HEK293T (cell line): ENCODE measurements around the gene DNASE1L2.

Experiments
- ARNT ChIP-seq: fragments of 450-650 bp; IDR thresholded peaks from 2 replicates; pipeline ENCODE4 v1.6.1; 2017; ENCODE audit warnings: mild to moderate bottlenecking
- FOXK2 ChIP-seq: fragments of 450-650 bp; IDR thresholded peaks from 2 replicates; pipeline ENCODE4 v1.6.1; 2016; ENCODE audit warnings: mild to moderate bottlenecking
- HDGF ChIP-seq: fragments of 450-650 bp; IDR thresholded peaks from 2 replicates; pipeline ENCODE4 v1.6.1; 2017; ENCODE audit warnings: antibody characterized with exemption, borderline replicate concordance
- SP1 ChIP-seq: fragments of 450-650 bp; IDR thresholded peaks from 2 replicates; pipeline ENCODE4 v1.6.1; 2017
- TARDBP ChIP-seq: fragments of 450-650 bp; IDR thresholded peaks from 2 replicates; pipeline ENCODE4 v1.6.1; 2016

- TF ChIP-seq TARDBP (no peak), ARNT (no peak), SP1 (no peak), FOXK2 (no peak), HDGF (no peak)
Measured at GRCh38 chr16:2273484-2273883, 37.2 kb downstream of the DNASE1L2 start.
